Measurements from ENCODE around the gene IL31.
A peak's percentile ranks its signal among the peaks of the same experiment; 100 is the strongest.
"Not testable (repeated sequence)": the region's sequence is repeated elsewhere in the genome, so short reads cannot be mapped to it uniquely, and the experiment has no call there.

Gene IL31

GRCh38 chr12:122190842-122191668 lies 17.0 kb upstream of the IL31 start:
- DNase-seq, result peak; percentile 36

- no peak for DNase-seq
Measured at GRCh38 chr12:122189626-122190475, 15.8 kb upstream of the IL31 start.

- no peak for DNase-seq
Measured at GRCh38 chr12:122187466-122187865, 13.4 kb upstream of the IL31 start.

- no peak for DNase-seq
Measured at GRCh38 chr12:122185494-122186082, 11.6 kb upstream of the IL31 start.

- no peak for DNase-seq
Measured at GRCh38 chr12:122185079-122185478, 11.1 kb upstream of the IL31 start.

- no peak for DNase-seq
Measured at GRCh38 chr12:122184517-122184916, 10.5 kb upstream of the IL31 start.

GRCh38 chr12:122183588-122183940 lies 9.5 kb upstream of the IL31 start:
- no peak for DNase-seq

GRCh38 chr12:122182887-122183587 lies 9.0 kb upstream of the IL31 start, which contains the start of gene LRRC43:
TSS of gene LRRC43 (plus strand) at chr12:122183123. CDS start at chr12:122183145, 22 bp downstream.
- no peak for DNase-seq

- not testable (repeated sequence) for DNase-seq
Measured at GRCh38 chr12:122176473-122176872, 2.5 kb upstream of the IL31 start.

- DNase-seq, result no peak
Measured at GRCh38 chr12:122172262-122172939, 1.6 kb downstream of the IL31 start.

GRCh38 chr12:122171399-122171798 lies 2.6 kb downstream of the IL31 start:
- DNase-seq, result no peak

- no peak for DNase-seq
Measured at GRCh38 chr12:122168492-122168891, 5.5 kb downstream of the IL31 start.

- no peak for DNase-seq
Measured at GRCh38 chr12:122167356-122167925, 6.6 kb downstream of the IL31 start.

GRCh38 chr12:122166422-122167349 lies 7.3 kb downstream of the IL31 start:
- DNase-seq, result no peak

- DNase-seq, result no peak
Measured at GRCh38 chr12:122162976-122163375, 11.0 kb downstream of the IL31 start.

GRCh38 chr12:122161682-122162081 lies 12.3 kb downstream of the IL31 start:
- DNase-seq, result no peak

GRCh38 chr12:122160761-122161160 lies 13.3 kb downstream of the IL31 start:
- no peak for DNase-seq

- DNase-seq, result no peak
Measured at GRCh38 chr12:122159882-122160281, 14.1 kb downstream of the IL31 start.

GRCh38 chr12:122158700-122159285 lies 15.2 kb downstream of the IL31 start:
- no peak for DNase-seq

- DNase-seq, result no peak
Measured at GRCh38 chr12:122155705-122156104, 18.3 kb downstream of the IL31 start.

All from effector CD8-positive, alpha-beta T cell (primary cell).